GM13977 (cell line): ENCODE measurements around the gene PINLYP.

ENCODE experiments used
- DNase-seq: peaks from one replicate; pipeline ENCODE4 v3.0.0; 2012; ENCODE audit warnings: low spot score
- in situ Hi-C: fragments of 300-500 bp; cut with MboI; formaldehyde crosslinking; loops from one replicate; pipeline ENCODE4 v1.12.0; 2022; ENCODE audit warnings: low sequenced_read_pairs, low pct_unique_long_range_greater_than_20kb, mixed read lengths, inconsistent platforms; ENCODE audit not compliant: unreplicated experiment
- TF ChIP-seq, protein P1 (sequence below): IDR thresholded peaks from 2 replicates; pipeline ENCODE4 v1.5.1; 2012; ENCODE audit warnings: mild to moderate bottlenecking, control low read depth; ENCODE audit not compliant: insufficient read depth; ENCODE audit errors: extremely low read depth, missing control alignments

PINLYP gene

DNA sequence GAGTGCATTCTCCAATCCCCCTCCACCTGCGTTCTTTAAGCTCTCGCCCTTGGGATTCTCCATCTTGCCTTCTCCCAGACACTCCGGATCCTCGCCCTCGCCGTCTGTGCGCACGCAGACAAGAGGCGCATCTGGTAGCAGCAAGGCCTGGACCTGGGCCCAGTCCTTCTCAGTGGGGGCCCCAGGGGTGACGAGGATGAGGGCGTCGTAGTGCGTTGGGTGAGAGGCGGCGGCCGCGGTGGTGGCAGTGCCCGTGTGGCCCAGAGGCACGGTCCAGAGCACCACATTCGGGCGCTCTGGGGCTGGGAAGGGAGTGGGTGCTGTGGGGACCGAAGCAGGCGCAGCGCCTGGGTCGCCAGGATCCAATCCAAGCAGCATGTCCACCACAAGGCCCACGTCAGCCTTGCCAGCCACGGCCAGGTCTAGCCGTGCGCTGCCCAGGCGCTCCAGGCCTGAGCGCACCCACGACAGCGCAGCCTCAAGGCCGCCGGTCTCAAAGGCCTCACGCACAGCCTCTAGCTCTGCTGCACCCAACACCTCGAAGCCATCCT is 17.3 kb downstream of the PINLYP start:
- in situ Hi-C loops = no loop called here
- TF ChIP-seq, protein P1, sequence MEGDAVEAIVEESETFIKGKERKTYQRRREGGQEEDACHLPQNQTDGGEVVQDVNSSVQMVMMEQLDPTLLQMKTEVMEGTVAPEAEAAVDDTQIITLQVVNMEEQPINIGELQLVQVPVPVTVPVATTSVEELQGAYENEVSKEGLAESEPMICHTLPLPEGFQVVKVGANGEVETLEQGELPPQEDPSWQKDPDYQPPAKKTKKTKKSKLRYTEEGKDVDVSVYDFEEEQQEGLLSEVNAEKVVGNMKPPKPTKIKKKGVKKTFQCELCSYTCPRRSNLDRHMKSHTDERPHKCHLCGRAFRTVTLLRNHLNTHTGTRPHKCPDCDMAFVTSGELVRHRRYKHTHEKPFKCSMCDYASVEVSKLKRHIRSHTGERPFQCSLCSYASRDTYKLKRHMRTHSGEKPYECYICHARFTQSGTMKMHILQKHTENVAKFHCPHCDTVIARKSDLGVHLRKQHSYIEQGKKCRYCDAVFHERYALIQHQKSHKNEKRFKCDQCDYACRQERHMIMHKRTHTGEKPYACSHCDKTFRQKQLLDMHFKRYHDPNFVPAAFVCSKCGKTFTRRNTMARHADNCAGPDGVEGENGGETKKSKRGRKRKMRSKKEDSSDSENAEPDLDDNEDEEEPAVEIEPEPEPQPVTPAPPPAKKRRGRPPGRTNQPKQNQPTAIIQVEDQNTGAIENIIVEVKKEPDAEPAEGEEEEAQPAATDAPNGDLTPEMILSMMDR = no peak
- DNase-seq = no peak

DNA sequence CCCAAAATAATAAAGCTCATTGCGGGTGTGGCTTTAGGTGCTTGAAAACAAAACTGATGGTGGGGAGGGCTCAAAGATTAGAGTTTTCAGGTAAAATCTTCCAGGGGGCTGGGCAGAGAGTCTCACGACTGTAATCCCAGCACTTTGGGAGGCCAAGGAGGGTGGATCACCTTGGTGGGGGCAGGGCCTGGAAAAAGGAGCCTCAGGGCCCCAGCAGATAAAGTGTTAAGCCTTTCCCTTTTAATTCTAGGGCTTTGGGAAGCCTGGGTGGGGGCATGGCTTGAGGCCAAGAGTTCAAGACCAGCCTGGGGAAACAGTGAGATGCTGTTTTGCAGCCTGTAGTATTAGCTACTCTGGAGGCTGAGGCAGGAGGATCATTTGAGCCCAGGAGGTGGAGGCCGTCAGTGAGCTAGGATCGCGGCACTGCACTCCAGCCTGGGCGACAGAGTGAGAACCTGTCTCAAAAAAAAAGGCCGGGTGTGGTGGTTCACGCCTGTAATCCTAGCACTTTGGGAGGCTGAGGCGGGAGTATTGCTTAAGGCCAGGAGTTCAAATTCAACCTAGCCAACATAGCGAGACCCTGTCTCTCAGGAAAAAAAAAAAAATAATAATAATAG is 18.6 kb downstream of the PINLYP start:
- in situ Hi-C loops = no loop called here
- TF ChIP-seq, protein P1 = no peak
- no peak for DNase-seq

DNA sequence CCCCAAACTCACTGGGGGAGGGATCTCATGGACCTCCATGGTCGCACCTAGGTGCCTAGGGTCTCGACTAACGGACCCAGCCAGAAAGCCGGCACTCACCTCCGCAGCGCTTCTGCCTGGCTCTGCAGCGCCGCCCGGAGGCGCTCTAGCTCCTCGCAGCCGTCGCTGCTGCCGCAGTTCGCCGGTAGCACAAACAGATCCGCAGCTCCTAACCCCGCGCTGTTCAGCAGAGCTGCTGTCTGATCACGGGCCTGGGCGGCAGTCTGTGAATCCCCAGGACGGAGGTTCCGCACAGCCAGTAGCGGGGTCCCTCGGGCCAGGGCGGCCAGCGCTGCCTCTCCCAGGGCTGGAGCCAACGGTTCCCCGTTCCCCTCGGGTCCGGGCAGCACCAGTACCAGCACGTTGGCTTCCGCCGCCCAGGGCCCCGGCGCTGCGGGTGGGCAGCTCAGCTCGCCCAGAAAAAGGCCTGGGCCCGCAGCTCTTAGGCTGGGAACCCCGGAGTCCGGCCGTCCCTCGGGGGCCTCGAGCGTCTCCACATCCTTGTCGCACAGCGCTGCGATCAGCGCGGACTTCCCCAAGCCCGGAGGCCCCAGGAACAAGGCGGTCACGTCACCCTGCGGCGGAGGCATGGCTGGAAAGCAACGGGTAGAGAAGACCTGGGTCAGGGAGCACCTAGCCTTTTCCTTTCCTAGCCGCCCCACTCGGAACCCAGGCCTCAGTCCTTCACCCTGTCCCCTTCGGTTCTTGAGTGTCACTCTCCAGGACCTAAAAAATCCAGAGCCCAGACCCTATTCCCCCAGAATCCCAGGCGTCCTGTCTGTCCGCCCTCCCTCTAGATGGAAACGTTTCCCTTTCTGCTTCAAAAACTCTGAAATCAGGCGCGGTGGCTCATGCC is 19.4 kb downstream of the PINLYP start:
- peak; percentile 75 for DNase-seq
- TF ChIP-seq, protein P1 = peak; percentile 99
- in situ Hi-C loops = no loop called here

DNA sequence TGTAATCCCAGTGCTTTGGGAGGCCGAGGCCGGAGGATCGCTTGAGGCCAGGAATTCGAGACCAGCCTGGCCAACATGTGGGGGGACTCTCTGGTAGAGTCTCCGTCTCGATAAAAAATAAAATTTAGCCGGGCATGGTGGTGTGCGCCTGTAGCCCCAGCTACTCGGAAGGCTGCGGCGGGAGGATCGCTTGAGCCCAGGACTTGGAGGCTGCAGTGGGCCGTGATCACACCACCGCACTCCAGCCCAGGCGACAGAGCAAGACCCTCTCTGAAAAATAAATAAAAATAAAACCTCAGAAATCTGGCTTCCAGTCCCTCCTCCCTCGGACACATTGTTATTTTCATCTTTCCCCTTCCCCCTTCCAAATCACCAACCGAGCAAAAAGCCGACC is 20.0 kb downstream of the PINLYP start:
- TF ChIP-seq, protein P1 = no peak
- in situ Hi-C loops = no loop called here
- no peak for DNase-seq

DNA sequence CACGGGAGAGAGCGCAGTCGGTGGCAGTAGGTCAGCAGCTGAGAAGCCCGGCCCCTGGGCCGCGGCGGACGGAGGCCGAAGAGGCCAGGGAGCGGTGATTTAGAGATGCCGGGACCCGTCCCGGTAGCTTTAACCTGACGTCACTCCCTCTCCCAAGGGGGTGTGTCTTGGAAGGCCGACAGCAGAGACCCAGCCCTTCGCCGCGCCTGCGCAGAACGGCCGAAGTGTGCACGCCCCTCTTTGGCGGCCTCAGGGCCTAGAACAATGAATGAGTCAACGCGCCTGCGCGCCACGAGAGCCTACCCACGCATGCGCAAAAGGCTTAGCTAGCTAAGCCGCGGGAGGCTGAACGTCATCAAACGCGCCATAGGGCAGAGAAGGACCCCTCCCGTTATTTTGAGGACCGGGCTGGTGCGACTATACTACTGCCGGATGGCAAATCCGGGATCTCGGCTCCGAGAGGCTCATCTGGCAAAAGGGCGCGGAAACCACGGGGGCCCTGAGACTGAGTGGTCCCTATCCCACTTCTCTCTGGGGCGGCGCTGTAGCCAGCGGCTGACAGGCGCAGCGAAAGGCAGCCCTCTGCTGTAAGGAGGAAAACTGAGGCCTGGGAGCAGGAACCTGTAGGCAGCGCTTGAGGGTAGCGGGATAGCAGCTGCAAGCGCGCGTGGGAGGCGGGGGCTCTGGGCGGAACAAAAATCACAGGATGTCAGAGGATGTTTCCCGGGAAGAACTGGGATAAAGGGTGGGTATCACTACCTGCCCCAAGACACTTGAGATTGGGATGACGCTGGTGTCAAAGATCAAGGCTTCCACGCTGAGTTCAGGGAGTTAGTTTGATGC is 20.6 kb downstream of the PINLYP start, which contains the start of the genes IRGQ and ZNF576:
TSS of gene IRGQ (minus strand) at position 136 of the 843 bp plus-strand sequence. CDS start 796 bp downstream, outside the sequence.
TSS of gene ZNF576 (plus strand) at position 597 of the 843 bp plus-strand sequence. CDS start 514 bp downstream, outside the sequence.
- in situ Hi-C loops = no loop called here
- DNase-seq = peak; percentile 99

More for the DNA sequence above, 20.6 kb downstream of the PINLYP start, which contains the start of the genes IRGQ and ZNF576:
- TF ChIP-seq, protein P1 = peak; percentile 12
